HEK293 (cell line): ENCODE results near the gene GGA3.

ENCODE experiments used
- CTCF ChIA-PET: fragments of 350-600 bp; formaldehyde crosslinking; extraction: SDS; loops from one replicate; lab custom pipeline; 2021; ENCODE audit warnings: antibody characterized with exemption; lab: Yijun Ruan, JAX
- POLR2A ChIA-PET: fragments of 300-600 bp; formaldehyde crosslinking; extraction: SDS; loops from one replicate; lab custom pipeline; 2020; ENCODE audit warnings: antibody characterized with exemption, inconsistent platforms; lab: Yijun Ruan, JAX
- H3K27ac ChIP-seq: fragments of 200-500 bp; sonication (Bioruptor generic); 2 replicates; pipeline ENCODE4 v1.5.1; 2014; ENCODE audit warnings: low read depth, low read length, control low read depth, inconsistent platforms; ENCODE audit errors: extremely low read depth
- H3K36me3 ChIP-seq, 2 experiments: fragments of 200-500 bp in 1 of 2; sonication (Bioruptor generic) in 1 of 2; 1 replicate in 1 of 2; 2 replicates in 1 of 2; pipeline ENCODE4 v1.5.1; 2014 to 2017; ENCODE audit warnings: inconsistent platforms in 2 of 2, low read length in 2 of 2; ENCODE audit not compliant: control insufficient read depth in 2 of 2, insufficient read depth in 1 of 2
- H3K4me1 ChIP-seq: fragments of 200-500 bp; sonication (Bioruptor generic); 2 replicates; pipeline ENCODE4 v1.5.1; 2014; ENCODE audit warnings: mild to moderate bottlenecking, low read length, inconsistent platforms; ENCODE audit not compliant: control insufficient read depth, insufficient read depth
- H3K4me3 ChIP-seq: 2 replicates; pipeline ENCODE4 v1.5.1; 2011; ENCODE audit warnings: low read depth, mild to moderate bottlenecking, control low read depth, low read length, moderate library complexity
- H3K9me3 ChIP-seq: fragments of 200-500 bp; sonication (Bioruptor generic); 2 replicates; pipeline ENCODE4 v1.5.1; 2014; ENCODE audit warnings: low read depth, low read length, inconsistent platforms; ENCODE audit not compliant: control insufficient read depth, insufficient read depth
- CTCF ChIP-seq: fragments of 450-650 bp; formaldehyde crosslinking; IDR thresholded peaks from 2 replicates; pipeline ENCODE4 v1.5.1; 2016; ENCODE audit warnings: missing biosample characterization, missing genetic modification characterization
- GLIS2 ChIP-seq: fragments of 450-650 bp; formaldehyde crosslinking; IDR thresholded peaks from 2 replicates; pipeline ENCODE4 v1.5.1; 2016; ENCODE audit warnings: missing biosample characterization, missing genetic modification characterization
- KLF1 ChIP-seq: fragments of 450-650 bp; formaldehyde crosslinking; IDR thresholded peaks from 2 replicates; pipeline ENCODE4 v1.5.1; 2016; ENCODE audit warnings: missing biosample characterization, missing genetic modification characterization
- KLF17 ChIP-seq: fragments of 450-650 bp; formaldehyde crosslinking; IDR thresholded peaks from 2 replicates; pipeline ENCODE4 v1.5.1; 2016; ENCODE audit warnings: missing biosample characterization, missing genetic modification characterization
- KLF9 ChIP-seq: fragments of 450-650 bp; formaldehyde crosslinking; IDR thresholded peaks from 2 replicates; pipeline ENCODE4 v1.5.1; 2016; ENCODE audit warnings: missing biosample characterization, missing genetic modification characterization, low read depth
- MEIS1 ChIP-seq: sonication (generic); formaldehyde crosslinking; IDR thresholded peaks from 2 replicates; pipeline ENCODE4 v1.8.1; 2022; ENCODE audit warnings: missing genetic modification reagents, mild to moderate bottlenecking, borderline replicate concordance
- MYNN ChIP-seq: fragments of 450-650 bp; formaldehyde crosslinking; IDR thresholded peaks from 2 replicates; pipeline ENCODE4 v1.5.1; 2016; ENCODE audit warnings: missing biosample characterization, missing genetic modification characterization, borderline replicate concordance
- SCRT1 ChIP-seq: fragments of 450-650 bp; formaldehyde crosslinking; IDR thresholded peaks from 2 replicates; pipeline ENCODE4 v1.5.1; 2016; ENCODE audit warnings: missing biosample characterization, missing genetic modification characterization, borderline replicate concordance
- SP3 ChIP-seq: fragments of 450-650 bp; formaldehyde crosslinking; IDR thresholded peaks from 2 replicates; pipeline ENCODE4 v1.5.1; 2016; ENCODE audit warnings: missing biosample characterization, missing genetic modification characterization
- WT1 ChIP-seq: fragments of 450-650 bp; formaldehyde crosslinking; IDR thresholded peaks from 2 replicates; pipeline ENCODE4 v1.5.1; 2016; ENCODE audit warnings: missing biosample characterization, missing genetic modification characterization
- YY2 ChIP-seq: fragments of 450-650 bp; formaldehyde crosslinking; IDR thresholded peaks from 2 replicates; pipeline ENCODE4 v1.5.1; 2016; ENCODE audit warnings: missing biosample characterization, missing genetic modification characterization
- ZBTB17 ChIP-seq: fragments of 450-650 bp; formaldehyde crosslinking; IDR thresholded peaks from 2 replicates; pipeline ENCODE4 v1.5.1; 2016; ENCODE audit warnings: missing biosample characterization, missing genetic modification characterization
- ZIC2 ChIP-seq: fragments of 450-650 bp; formaldehyde crosslinking; IDR thresholded peaks from 2 replicates; pipeline ENCODE4 v1.5.1; 2016; ENCODE audit warnings: missing biosample characterization, missing genetic modification characterization
- ZNF114 ChIP-seq: fragments of 450-650 bp; formaldehyde crosslinking; IDR thresholded peaks from 2 replicates; pipeline ENCODE4 v1.5.0; 2017; ENCODE audit warnings: missing biosample characterization, missing genetic modification characterization
- ZNF133 ChIP-seq: fragments of 450-650 bp; formaldehyde crosslinking; IDR thresholded peaks from 2 replicates; pipeline ENCODE4 v1.5.1; 2016; ENCODE audit warnings: missing biosample characterization, missing genetic modification characterization
- ZNF140 ChIP-seq: fragments of 450-650 bp; formaldehyde crosslinking; IDR thresholded peaks from 2 replicates; pipeline ENCODE4 v1.5.1; 2016; ENCODE audit warnings: missing biosample characterization, missing genetic modification characterization
- ZNF175 ChIP-seq: fragments of 450-650 bp; formaldehyde crosslinking; IDR thresholded peaks from 2 replicates; pipeline ENCODE4 v1.5.1; 2016; ENCODE audit warnings: missing biosample characterization, missing genetic modification characterization
- ZNF280D ChIP-seq: fragments of 450-650 bp; formaldehyde crosslinking; IDR thresholded peaks from 2 replicates; pipeline ENCODE4 v1.5.1; 2016; ENCODE audit warnings: missing biosample characterization, missing genetic modification characterization
- ZNF324 ChIP-seq: fragments of 450-650 bp; formaldehyde crosslinking; IDR thresholded peaks from 2 replicates; pipeline ENCODE4 v1.5.1; 2016; ENCODE audit warnings: missing biosample characterization, missing genetic modification characterization
- ZNF391 ChIP-seq: fragments of 450-650 bp; formaldehyde crosslinking; IDR thresholded peaks from 2 replicates; pipeline ENCODE4 v1.5.1; 2016; ENCODE audit warnings: low read depth, missing biosample characterization, missing genetic modification characterization, borderline replicate concordance
- ZNF394 ChIP-seq: fragments of 450-650 bp; formaldehyde crosslinking; IDR thresholded peaks from 2 replicates; pipeline ENCODE4 v1.5.1; 2016; ENCODE audit warnings: missing biosample characterization, missing genetic modification characterization, mild to moderate bottlenecking, moderate library complexity, borderline replicate concordance
- ZNF404 ChIP-seq: fragments of 450-650 bp; formaldehyde crosslinking; IDR thresholded peaks from 2 replicates; pipeline ENCODE4 v1.5.1; 2017; ENCODE audit warnings: missing biosample characterization, missing genetic modification characterization
- ZNF426 ChIP-seq: fragments of 450-650 bp; formaldehyde crosslinking; IDR thresholded peaks from 2 replicates; pipeline ENCODE4 v1.5.1; 2017; ENCODE audit warnings: missing biosample characterization, missing genetic modification characterization, mild to moderate bottlenecking, inconsistent platforms, moderate library complexity
- ZNF549 ChIP-seq: fragments of 450-650 bp; IDR thresholded peaks from 2 replicates; pipeline ENCODE4 v1.5.1; 2018; ENCODE audit warnings: missing biosample characterization, missing genetic modification characterization, mild to moderate bottlenecking, inconsistent platforms, moderate library complexity
- ZNF624 ChIP-seq: fragments of 450-650 bp; formaldehyde crosslinking; IDR thresholded peaks from 2 replicates; pipeline ENCODE4 v1.5.1; 2017; ENCODE audit warnings: missing biosample characterization, missing genetic modification characterization
- ZNF701 ChIP-seq: fragments of 450-650 bp; formaldehyde crosslinking; IDR thresholded peaks from 2 replicates; pipeline ENCODE4 v1.5.1; 2016; ENCODE audit warnings: missing biosample characterization, missing genetic modification characterization
- ZNF704 ChIP-seq: fragments of 450-650 bp; formaldehyde crosslinking; IDR thresholded peaks from 2 replicates; pipeline ENCODE4 v1.5.1; 2016; ENCODE audit warnings: missing biosample characterization, missing genetic modification characterization
- ZNF768 ChIP-seq: fragments of 450-650 bp; formaldehyde crosslinking; IDR thresholded peaks from 2 replicates; pipeline ENCODE4 v1.5.1; 2018; ENCODE audit warnings: missing biosample characterization, mild to moderate bottlenecking, missing genetic modification characterization
- ZNF777 ChIP-seq: fragments of 450-650 bp; formaldehyde crosslinking; IDR thresholded peaks from 2 replicates; pipeline ENCODE4 v1.5.1; 2017; ENCODE audit warnings: missing biosample characterization, missing genetic modification characterization, borderline replicate concordance
- ZSCAN16 ChIP-seq: fragments of 450-650 bp; formaldehyde crosslinking; IDR thresholded peaks from 2 replicates; pipeline ENCODE4 v1.5.1; 2016; ENCODE audit warnings: missing biosample characterization, missing genetic modification characterization
- ZSCAN30 ChIP-seq: fragments of 450-650 bp; IDR thresholded peaks from 2 replicates; pipeline ENCODE4 v1.5.1; 2018; ENCODE audit warnings: missing biosample characterization, mild to moderate bottlenecking, missing genetic modification characterization, moderate library complexity

GGA3 gene

GRCh38 chr17:75219815-75220214 lies 41.6 kb downstream of the GGA3 start:
- ChIA-PET POLR2A (interaction anchor here (0.9 to 1.5 kb wide), 4 partner anchors 10 to 186 kb away, joined by 3 to 5 read pairs (median 4); partner anchors contain the start of genes GRB2 and MIF4GD), CTCF (interaction anchor here (0.6 to 2.4 kb wide), 4 partner anchors 17 to 192 kb away, joined by 3 to 16 read pairs (median 4); no protein-coding TSS in a partner anchor)
- Histone ChIP-seq H3K4me1 (no peaks in the 10 kb centered on the region), H3K9me3 (no peaks in the 10 kb centered on the region), H3K27ac (no peak overlapping the region), H3K36me3 (peaks cover 79 to 86% of the 10 kb centered on the region in 2 experiments), H3K4me3 (no peak overlapping the region)
- no peak for TF ChIP-seq ZNF624
- no peak for TF ChIP-seq ZNF777 (tag by site-specific recombination)
- no peak for TF ChIP-seq SCRT1
- TF ChIP-seq ZNF549 = no peak
- no peak for TF ChIP-seq KLF1 (tag by site-specific recombination)
- TF ChIP-seq ZBTB17 = no peak
- no peak for TF ChIP-seq ZNF768 (tag by site-specific recombination)
- no peak for TF ChIP-seq ZNF280D (tag by site-specific recombination)
- TF ChIP-seq ZNF133 (tag by site-specific recombination) = no peak
- no peak for TF ChIP-seq ZNF426 (tag by site-specific recombination)
- TF ChIP-seq ZIC2 (tag by site-specific recombination) = no peak
- no peak for TF ChIP-seq SP3 (tag by site-specific recombination)
- no peak for TF ChIP-seq YY2
- no peak for TF ChIP-seq ZNF324 (tag by site-specific recombination)
- no peak for TF ChIP-seq MEIS1
- no peak for TF ChIP-seq ZNF394 (tag by site-specific recombination)

- no peak overlapping the region for H3K27ac ChIP-seq
- ChIA-PET POLR2A (interaction anchor here (0.6 kb wide), 1 partner anchor 51 kb away, joined by 5 read pairs; no protein-coding TSS in a partner anchor), CTCF (interaction anchor here (0.6 to 1.6 kb wide), 3 partner anchors 22 to 630 kb away, joined by 3 to 5 read pairs (median 3); partner anchors contain the start of gene MIF4GD)
- no peaks in the 10 kb centered on the region for H3K4me1 ChIP-seq
- H3K4me3 ChIP-seq = no peak overlapping the region
- no peaks in the 10 kb centered on the region for H3K9me3 ChIP-seq
- peaks cover 85 to 90% of the 10 kb centered on the region in 2 experiments for H3K36me3 ChIP-seq
- no peak for TF ChIP-seq ZSCAN16 (tag by site-specific recombination)
- no peak for TF ChIP-seq ZNF701 (tag by site-specific recombination)
- no peak for TF ChIP-seq KLF17 (tag by site-specific recombination)
- no peak for TF ChIP-seq CTCF (tag by site-specific recombination)
- TF ChIP-seq KLF1 (tag by site-specific recombination) = no peak
- no peak for TF ChIP-seq ZNF704 (tag by site-specific recombination)
- no peak for TF ChIP-seq GLIS2
- TF ChIP-seq ZNF114 = no peak
- no peak for TF ChIP-seq ZSCAN30 (tag by site-specific recombination)
- TF ChIP-seq ZNF404 (tag by site-specific recombination) = no peak
- no peak for TF ChIP-seq WT1
- TF ChIP-seq ZNF175 (tag by site-specific recombination) = no peak
- no peak for TF ChIP-seq MYNN (tag by site-specific recombination)
- TF ChIP-seq KLF9 = no peak
- TF ChIP-seq ZNF391 = no peak
- TF ChIP-seq ZNF140 = no peak
Observed at GRCh38 chr17:75218131-75218530, 43.3 kb downstream of the GGA3 start.
